Measurements from ENCODE around the gene TFPI2.

DNA sequence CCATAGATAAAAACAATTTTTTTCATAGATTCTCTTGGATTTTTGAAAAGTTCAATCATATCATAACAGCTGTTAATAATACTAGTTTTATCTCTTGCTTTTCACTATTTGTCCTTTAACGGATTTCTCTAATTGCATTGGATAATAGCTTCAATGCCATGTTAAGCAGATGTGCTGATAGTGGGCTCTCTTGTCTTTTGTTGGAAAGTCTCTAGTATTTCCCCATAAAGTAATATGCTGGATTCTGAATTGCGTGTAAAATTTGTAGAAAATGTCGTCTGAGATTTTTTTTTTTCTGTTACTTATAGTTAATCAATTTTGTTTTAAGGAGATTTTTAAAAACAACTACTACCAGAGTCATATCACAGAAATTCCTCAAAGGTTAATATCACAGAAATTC, 53.3 kb downstream of the TFPI2 start:
- no peak for TF ChIP-seq SUZ12 (IDR thresholded peaks at IDR 0.05)
- TF ChIP-seq FOXK2 (IDR thresholded peaks at IDR 0.05) = no peak
- no peak for TF ChIP-seq TARDBP (IDR thresholded peaks at IDR 0.05)
- TF ChIP-seq ELF4 (IDR thresholded peaks at IDR 0.05) = no peak
- TF ChIP-seq BHLHE40 (IDR thresholded peaks at IDR 0.05; ENCODE audit: borderline replicate concordance) = no peak
- TF ChIP-seq HDGF (IDR thresholded peaks at IDR 0.05; ENCODE audit: borderline replicate concordance) = no peak
- no peak for TF ChIP-seq ARNT (IDR thresholded peaks at IDR 0.05)

Data from HEK293T (cell line).